ENCODE measurements around the gene CAMK2D.

- TF ChIP-seq POLR2A (IDR thresholded peaks at IDR 0.05; ENCODE audit: low read length), result no peak
- TF ChIP-seq GATA1 (IDR thresholded peaks at IDR 0.05; ENCODE audit: low read depth, low read length), result no peak
Observed at GRCh38 chr4:113435893-113436292, 325.6 kb downstream of the CAMK2D start.

Measured in erythroblast (primary cell).